ENCODE results near the gene PTPN1. TPM values are rescaled to one million over a fixed set of nuclear protein-coding genes. Genes with fewer than 3 reads are reported as not detected.

The PTPN1 gene
- total and polyA plus RNA-seq, 10 donors: 20.5 to 84.9 (median 68.6) TPM

GRCh38 chr20:50582591-50583234, 72.5 kb downstream of the PTPN1 start:
- intact Hi-C loops (cut with DNase I; ENCODE audit: low total_unique reads): no loop called here
- no peaks in the 10 kb centered on the region for H3K27me3 ChIP-seq (replicated peaks in 1 of 7)
- H3K4me1 ChIP-seq: peaks cover 0 to 48% (median 19%) of the 10 kb centered on the region in 6 donors
- H3K4me3 ChIP-seq: peak overlapping the region in 1 of 8 donors; percentile 19
- H3K9me3 ChIP-seq: no peaks in the 10 kb centered on the region
- peak overlapping the region in 5 of 8 donors; percentile 8 to 77 (median 61) for H3K27ac ChIP-seq
- H3K36me3 ChIP-seq: peaks cover 2 to 100% (median 93%) of the 10 kb centered on the region in 6 donors
- peak; percentile 87 for DNase-seq
- WGBS, 5 donors: 75 to 90% (median 78%) methylated on average over 26 of the region's 26 CpGs
- peak; percentile 35 to 81 (median 53) for TF ChIP-seq POLR2AphosphoS5 (IDR thresholded peaks at IDR 0.05)
- TF ChIP-seq CTCF (IDR thresholded peaks at IDR 0.05 in 8 of 11, conservative IDR thresholded peaks at IDR 0.05 in 3 of 11): no peak

GRCh38 chr20:50583442-50584150, 73.4 kb downstream of the PTPN1 start:
- DNase-seq: peak; percentile 38
- Histone ChIP-seq H3K27ac (peak overlapping the region in 3 of 8 donors; percentile 61 to 77 (median 64)), H3K9me3 (no peaks in the 10 kb centered on the region), H3K36me3 (peaks cover 0 to 100% (median 89%) of the 10 kb centered on the region in 6 donors), H3K4me3 (no peak overlapping the region), H3K27me3 (replicated peaks in 1 of 7) (no peaks in the 10 kb centered on the region), H3K4me1 (peaks cover 0 to 55% (median 20%) of the 10 kb centered on the region in 6 donors)
- WGBS, 5 donors: 87 to 96% (median 90%) methylated on average over 11 to 15 of the region's 15 CpGs
- intact Hi-C loops (cut with DNase I; ENCODE audit: low total_unique reads): no loop called here
- TF ChIP-seq POLR2A (IDR thresholded peaks at IDR 0.05) (no peak), POLR2AphosphoS5 (IDR thresholded peaks at IDR 0.05) (peak; percentile 3 to 63 (median 22)), CTCF (IDR thresholded peaks at IDR 0.05 in 8 of 11, conservative IDR thresholded peaks at IDR 0.05 in 3 of 11) (no peak)

- peaks cover 0 to 100% (median 86%) of the 10 kb centered on the region in 6 donors for H3K36me3 ChIP-seq
- TF ChIP-seq POLR2AphosphoS5 (IDR thresholded peaks at IDR 0.05): no peak
- no peaks in the 10 kb centered on the region for H3K27me3 ChIP-seq (replicated peaks in 1 of 7)
- WGBS, 5 donors: 68 to 93% (median 89%) methylated on average over 2 of the region's 2 CpGs
- intact Hi-C loops (cut with DNase I; ENCODE audit: low total_unique reads): loop anchor here (5.0 kb wide), 1 partner anchor 402 kb away; no protein-coding TSS in a partner anchor
- peak; percentile 6 for DNase-seq
- no peak overlapping the region for H3K27ac ChIP-seq
- H3K4me1 ChIP-seq: peaks cover 0 to 51% (median 17%) of the 10 kb centered on the region in 6 donors
- H3K4me3 ChIP-seq: no peak overlapping the region
- H3K9me3 ChIP-seq: no peaks in the 10 kb centered on the region
These were observed 74.5 kb downstream of the PTPN1 start for GRCh38 chr20:50584687-50585086.

GRCh38 chr20:50585214-50585613, 75.0 kb downstream of the PTPN1 start:
- WGBS, 5 donors: 75 to 85% (median 80%) methylated on average over 5 of the region's 5 CpGs
- Histone ChIP-seq H3K36me3 (peaks cover 0 to 100% (median 86%) of the 10 kb centered on the region in 6 donors), H3K27ac (no peak overlapping the region), H3K4me1 (peaks cover 0 to 46% (median 15%) of the 10 kb centered on the region in 6 donors), H3K27me3 (replicated peaks in 1 of 7) (no peaks in the 10 kb centered on the region), H3K4me3 (no peak overlapping the region), H3K9me3 (no peaks in the 10 kb centered on the region)
- TF ChIP-seq POLR2AphosphoS5 (IDR thresholded peaks at IDR 0.05) (no peak), CTCF (IDR thresholded peaks at IDR 0.05 in 8 of 11, conservative IDR thresholded peaks at IDR 0.05 in 3 of 11) (no peak), POLR2A (IDR thresholded peaks at IDR 0.05) (no peak)
- DNase-seq: peak; percentile 33
- intact Hi-C loops (cut with DNase I; ENCODE audit: low total_unique reads): loop anchor here (5.0 kb wide), 1 partner anchor 403 kb away; no protein-coding TSS in a partner anchor
